Measurements from ENCODE around the gene POU4F1. TPM values are rescaled to one million over a fixed set of nuclear protein-coding genes. Genes with fewer than 3 reads are reported as not detected.

Gene POU4F1
- total and polyA plus RNA-seq, 2 of the 13 experiments (the other 11 are each of a cell fraction or from before 2014, with no cell fraction given): 1.0 to 1.1 TPM

DNA sequence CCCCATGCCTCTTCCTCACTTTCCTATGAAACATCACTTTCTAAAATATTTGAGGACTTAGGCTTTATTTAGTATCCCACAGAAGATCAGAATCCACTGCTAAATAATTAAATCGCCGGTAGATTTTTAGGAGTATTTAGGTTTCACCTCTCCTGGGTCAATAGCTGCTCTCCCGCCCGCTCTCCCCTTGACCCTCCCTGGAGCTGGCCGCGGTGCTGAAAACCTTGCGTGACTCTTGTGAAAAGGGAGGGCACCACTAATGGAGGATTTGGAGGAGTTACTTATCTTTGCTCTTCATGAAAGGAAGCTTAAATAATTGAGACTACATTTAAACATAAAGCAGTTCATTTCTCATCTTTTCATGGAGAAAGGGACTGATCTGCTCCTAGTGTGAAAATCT, 14.1 kb downstream of the POU4F1 start (continued):
- TF ChIP-seq, protein P1, sequence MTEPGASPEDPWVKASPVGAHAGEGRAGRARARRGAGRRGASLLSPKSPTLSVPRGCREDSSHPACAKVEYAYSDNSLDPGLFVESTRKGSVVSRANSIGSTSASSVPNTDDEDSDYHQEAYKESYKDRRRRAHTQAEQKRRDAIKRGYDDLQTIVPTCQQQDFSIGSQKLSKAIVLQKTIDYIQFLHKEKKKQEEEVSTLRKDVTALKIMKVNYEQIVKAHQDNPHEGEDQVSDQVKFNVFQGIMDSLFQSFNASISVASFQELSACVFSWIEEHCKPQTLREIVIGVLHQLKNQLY (CRISPR knock-in tag; IDR thresholded peaks at IDR 0.05): no peak
- TF ChIP-seq SNAPC2 (CRISPR knock-in tag; IDR thresholded peaks at IDR 0.05) (no peak), MAFK (conservative IDR thresholded peaks at IDR 0.05 in 1 of 2, IDR thresholded peaks at IDR 0.05 in 1 of 2; ENCODE audit: low read length in 2 of 2) (no peak), ZBTB1 (CRISPR knock-in tag; IDR thresholded peaks at IDR 0.05; ENCODE audit: borderline replicate concordance) (no peak), ZNF142 (CRISPR knock-in tag; IDR thresholded peaks at IDR 0.05) (no peak), FOXK1 (CRISPR knock-in tag; IDR thresholded peaks at IDR 0.05; ENCODE audit: borderline replicate concordance, low read depth) (peak; percentile 35; the same call in 1 of the 2 replicates), HOXA5 (CRISPR knock-in tag; IDR thresholded peaks at IDR 0.05) (no peak), STAT5B (CRISPR knock-in tag; IDR thresholded peaks at IDR 0.05) (no peak), POLR2AphosphoS2 (IDR thresholded peaks at IDR 0.05; ENCODE audit: low read depth, low read length) (no peak), RFX5 (IDR thresholded peaks at IDR 0.05; ENCODE audit: low read depth, low read length) (no peak), RFX3 (CRISPR knock-in tag; IDR thresholded peaks at IDR 0.05) (no peak), CBX2 (IDR thresholded peaks at IDR 0.05; ENCODE audit: low read depth, low read length) (no peak), CBX2 (CRISPR knock-in tag; IDR thresholded peaks at IDR 0.05; ENCODE audit: low read depth) (no peak), SMAD9 (CRISPR knock-in tag; IDR thresholded peaks at IDR 0.05) (no peak), HNRNPUL1 (IDR thresholded peaks at IDR 0.05; ENCODE audit: low read depth, low read length) (no peak), ZNF775 (CRISPR knock-in tag; IDR thresholded peaks at IDR 0.05; ENCODE audit: borderline replicate concordance) (no peak)
- TF ChIP-seq, protein P2, sequence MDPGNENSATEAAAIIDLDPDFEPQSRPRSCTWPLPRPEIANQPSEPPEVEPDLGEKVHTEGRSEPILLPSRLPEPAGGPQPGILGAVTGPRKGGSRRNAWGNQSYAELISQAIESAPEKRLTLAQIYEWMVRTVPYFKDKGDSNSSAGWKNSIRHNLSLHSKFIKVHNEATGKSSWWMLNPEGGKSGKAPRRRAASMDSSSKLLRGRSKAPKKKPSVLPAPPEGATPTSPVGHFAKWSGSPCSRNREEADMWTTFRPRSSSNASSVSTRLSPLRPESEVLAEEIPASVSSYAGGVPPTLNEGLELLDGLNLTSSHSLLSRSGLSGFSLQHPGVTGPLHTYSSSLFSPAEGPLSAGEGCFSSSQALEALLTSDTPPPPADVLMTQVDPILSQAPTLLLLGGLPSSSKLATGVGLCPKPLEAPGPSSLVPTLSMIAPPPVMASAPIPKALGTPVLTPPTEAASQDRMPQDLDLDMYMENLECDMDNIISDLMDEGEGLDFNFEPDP (CRISPR knock-in tag; conservative IDR thresholded peaks at IDR 0.05): no peak
